Gastroesophageal sphincter (tissue), 4 donors: ENCODE results near the gene TNFAIP3. TPM values are rescaled to one million over a fixed set of nuclear protein-coding genes. Genes with fewer than 3 reads are reported as not detected.

Experiments
- ATAC-seq: fragments of 150-250 bp; one replicate; pipeline ENCODE4 v1.9.1; 2016; ENCODE audit warnings: mild to moderate bottlenecking, moderate library complexity
- H3K27ac ChIP-seq, 4 donors: fragments of 200-600 bp; sonication (generic) in 3 of 4; 1 replicate in 3 of 4; 2 replicates in 1 of 4; pipeline ENCODE4 v1.5.1; 2016 to 2019
- H3K27me3 ChIP-seq: fragments of 200-600 bp; sonication (generic); one replicate; pipeline ENCODE4 v1.5.1; 2019
- H3K36me3 ChIP-seq, 2 donors: fragments of 200-600 bp; sonication (generic); one replicate each; pipeline ENCODE4 v1.5.1; 2019; ENCODE audit warnings: control low read depth in 1 of 2
- H3K4me1 ChIP-seq, 3 donors: fragments of 200-600 bp; sonication (generic); 1 replicate in 2 of 3; 2 replicates in 1 of 3; pipeline ENCODE4 v1.5.1; 2016 to 2019; ENCODE audit warnings: control low read depth in 2 of 3
- H3K4me3 ChIP-seq, 2 donors: fragments of 200-600 bp; sonication (generic); one replicate each; pipeline ENCODE4 v1.5.1; 2019; ENCODE audit warnings: mild to moderate bottlenecking in 1 of 2, moderate library complexity in 1 of 2
- H3K9me3 ChIP-seq, 3 donors: fragments of 200-600 bp; sonication (generic); one replicate each; pipeline ENCODE4 v1.5.1; 2017 to 2019; ENCODE audit warnings: control low read depth in 2 of 3
- EP300 ChIP-seq: sonication (generic); formaldehyde crosslinking; IDR thresholded peaks from one replicate; pipeline ENCODE4 v1.6.1; 2017; ENCODE audit warnings: antibody characterized with exemption, mild to moderate bottlenecking
- POLR2A ChIP-seq, 2 donors: fragments of 450-650 bp; IDR thresholded peaks; one replicate each; pipeline ENCODE4 v1.6.1; 2017; ENCODE audit warnings: antibody characterized with exemption in 2 of 2, mild to moderate bottlenecking in 2 of 2, moderate library complexity in 1 of 2
- POLR2AphosphoS5 ChIP-seq: sonication (generic); formaldehyde crosslinking; IDR thresholded peaks from one replicate; pipeline ENCODE4 v1.6.1; 2017; ENCODE audit warnings: antibody characterized with exemption
- WGBS, 2 donors: methylation state at CpG; one replicate each; pipeline ENCODE4 v1.1.5; 2018; ENCODE audit warnings: low coverage in 1 of 2; 5-methylcytosine and 5-hydroxymethylcytosine counted together
- total RNA-seq, 4 donors: library from RNA; depleted of rRNA; stranded (reverse); fragments of >200 nt; gene quantifications; one replicate each; pipeline ENCODE4 v1.1.0, GENCODE V29; 2016
- TF ChIP-seq, protein P1 (sequence below), 4 experiments: fragments of 200-600 bp in 2 of 4; fragments of 450-650 bp in 2 of 4; sonication (generic) in 1 of 4; IDR thresholded peaks; one replicate each; pipeline ENCODE4 v1.5.1; 2017 to 2019; ENCODE audit warnings: antibody characterized with exemption in 4 of 4, mild to moderate bottlenecking in 2 of 4, moderate library complexity in 2 of 4

TNFAIP3 gene
- total RNA-seq, 4 donors from 2014 or later = 11.2 to 40.7 (median 18.3) TPM

- no peak for TF ChIP-seq EP300
- TF ChIP-seq POLR2AphosphoS5 = no peak
- no peak for TF ChIP-seq POLR2A (IDR thresholded peaks at IDR 0.05)
- TF ChIP-seq, protein P1, sequence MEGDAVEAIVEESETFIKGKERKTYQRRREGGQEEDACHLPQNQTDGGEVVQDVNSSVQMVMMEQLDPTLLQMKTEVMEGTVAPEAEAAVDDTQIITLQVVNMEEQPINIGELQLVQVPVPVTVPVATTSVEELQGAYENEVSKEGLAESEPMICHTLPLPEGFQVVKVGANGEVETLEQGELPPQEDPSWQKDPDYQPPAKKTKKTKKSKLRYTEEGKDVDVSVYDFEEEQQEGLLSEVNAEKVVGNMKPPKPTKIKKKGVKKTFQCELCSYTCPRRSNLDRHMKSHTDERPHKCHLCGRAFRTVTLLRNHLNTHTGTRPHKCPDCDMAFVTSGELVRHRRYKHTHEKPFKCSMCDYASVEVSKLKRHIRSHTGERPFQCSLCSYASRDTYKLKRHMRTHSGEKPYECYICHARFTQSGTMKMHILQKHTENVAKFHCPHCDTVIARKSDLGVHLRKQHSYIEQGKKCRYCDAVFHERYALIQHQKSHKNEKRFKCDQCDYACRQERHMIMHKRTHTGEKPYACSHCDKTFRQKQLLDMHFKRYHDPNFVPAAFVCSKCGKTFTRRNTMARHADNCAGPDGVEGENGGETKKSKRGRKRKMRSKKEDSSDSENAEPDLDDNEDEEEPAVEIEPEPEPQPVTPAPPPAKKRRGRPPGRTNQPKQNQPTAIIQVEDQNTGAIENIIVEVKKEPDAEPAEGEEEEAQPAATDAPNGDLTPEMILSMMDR (IDR thresholded peaks at IDR 0.05) = no peak
- no peaks in the 10 kb centered on the region for H3K27me3 ChIP-seq
- no peak overlapping the region for H3K4me3 ChIP-seq
- no peak for ATAC-seq
- no peaks in the 10 kb centered on the region for H3K9me3 ChIP-seq
- WGBS, 2 donors = 72 to 77% methylated on average over 3 to 4 of the region's 4 CpGs
- H3K36me3 ChIP-seq = no peaks in the 10 kb centered on the region
- peaks cover 2 to 46% (median 6%) of the 10 kb centered on the region in 3 donors for H3K4me1 ChIP-seq
- H3K27ac ChIP-seq = peak overlapping the region in 3 of 4 donors; percentile 86 to 95 (median 91)
Observed at GRCh38 chr6:137864812-137865508, 2.1 kb upstream of the TNFAIP3 start.

- Histone ChIP-seq H3K4me3 (peak overlapping the region; percentile 36 to 91), H3K27ac (peak overlapping the region; percentile 29 to 95 (median 88)), H3K9me3 (no peaks in the 10 kb centered on the region), H3K27me3 (no peaks in the 10 kb centered on the region), H3K4me1 (peaks cover 2 to 60% (median 10%) of the 10 kb centered on the region in 3 donors), H3K36me3 (no peaks in the 10 kb centered on the region)
- 0 to 14% methylated on average over 1 to 6 of the region's 25 CpGs for WGBS, 2 donors
- ATAC-seq = peak; percentile 44
- TF ChIP-seq EP300 = no peak
- TF ChIP-seq POLR2A (IDR thresholded peaks at IDR 0.05) = no peak
- TF ChIP-seq, protein P1 (IDR thresholded peaks at IDR 0.05) = no peak
- no peak for TF ChIP-seq POLR2AphosphoS5
Observed at GRCh38 chr6:137866200-137866913, 702 bp upstream of the TNFAIP3 start.

DNA sequence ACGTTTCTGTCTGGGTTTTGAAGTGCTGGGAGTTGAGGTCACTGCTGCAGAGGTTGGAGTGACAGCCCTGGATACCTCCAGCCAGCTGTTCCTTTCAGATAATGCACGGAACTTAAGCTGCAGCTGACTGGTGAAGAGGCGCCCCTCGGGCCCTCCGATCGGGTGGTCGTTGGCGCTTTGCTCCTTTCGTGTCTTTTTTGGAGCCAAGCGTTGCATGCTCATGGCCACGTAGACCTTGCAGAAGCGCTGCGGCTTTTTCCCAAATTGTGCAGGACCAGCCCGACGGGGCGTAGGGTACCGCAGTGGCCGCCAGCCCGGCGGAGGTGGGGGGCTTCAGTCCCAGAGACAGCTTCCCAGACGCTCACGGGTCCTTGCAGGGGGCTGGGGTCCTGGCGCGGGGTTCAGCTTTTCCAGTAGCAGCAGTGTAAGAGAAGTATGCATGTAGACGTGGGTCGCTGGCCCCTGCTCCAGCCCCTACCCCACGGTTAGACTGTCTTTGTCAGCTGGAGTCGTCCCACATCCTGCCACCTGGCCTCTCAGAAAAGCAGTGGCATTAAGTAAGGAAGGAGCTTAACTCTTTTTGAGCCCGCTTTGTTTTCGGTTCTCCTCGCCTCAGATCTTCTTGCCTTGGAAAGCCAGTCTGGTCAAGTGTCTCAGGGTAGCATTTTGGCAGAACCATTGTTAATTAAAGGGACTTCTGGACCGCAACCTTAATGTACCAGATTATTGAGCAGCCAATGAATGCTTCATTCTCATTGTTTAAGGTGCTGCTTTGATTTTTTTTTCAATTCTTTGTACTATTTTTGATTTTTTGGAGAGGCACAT, 838 bp downstream of the TNFAIP3 start:
- peaks cover 0 to 9% of the 10 kb centered on the region in 2 donors for H3K36me3 ChIP-seq
- no peak for ATAC-seq
- H3K4me1 ChIP-seq = peaks cover 9 to 62% (median 16%) of the 10 kb centered on the region in 3 donors
- H3K27me3 ChIP-seq = no peaks in the 10 kb centered on the region
- 11 to 19% methylated on average over 2 to 3 of the region's 32 CpGs for WGBS, 2 donors
- peak overlapping the region; percentile 78 to 91 for H3K4me3 ChIP-seq
- H3K9me3 ChIP-seq = no peaks in the 10 kb centered on the region
- peak overlapping the region; percentile 59 to 95 (median 92) for H3K27ac ChIP-seq
- TF ChIP-seq, protein P1 (IDR thresholded peaks at IDR 0.05) = no peak
- TF ChIP-seq POLR2A (IDR thresholded peaks at IDR 0.05) (no peak), POLR2AphosphoS5 (no peak), EP300 (no peak)

DNA sequence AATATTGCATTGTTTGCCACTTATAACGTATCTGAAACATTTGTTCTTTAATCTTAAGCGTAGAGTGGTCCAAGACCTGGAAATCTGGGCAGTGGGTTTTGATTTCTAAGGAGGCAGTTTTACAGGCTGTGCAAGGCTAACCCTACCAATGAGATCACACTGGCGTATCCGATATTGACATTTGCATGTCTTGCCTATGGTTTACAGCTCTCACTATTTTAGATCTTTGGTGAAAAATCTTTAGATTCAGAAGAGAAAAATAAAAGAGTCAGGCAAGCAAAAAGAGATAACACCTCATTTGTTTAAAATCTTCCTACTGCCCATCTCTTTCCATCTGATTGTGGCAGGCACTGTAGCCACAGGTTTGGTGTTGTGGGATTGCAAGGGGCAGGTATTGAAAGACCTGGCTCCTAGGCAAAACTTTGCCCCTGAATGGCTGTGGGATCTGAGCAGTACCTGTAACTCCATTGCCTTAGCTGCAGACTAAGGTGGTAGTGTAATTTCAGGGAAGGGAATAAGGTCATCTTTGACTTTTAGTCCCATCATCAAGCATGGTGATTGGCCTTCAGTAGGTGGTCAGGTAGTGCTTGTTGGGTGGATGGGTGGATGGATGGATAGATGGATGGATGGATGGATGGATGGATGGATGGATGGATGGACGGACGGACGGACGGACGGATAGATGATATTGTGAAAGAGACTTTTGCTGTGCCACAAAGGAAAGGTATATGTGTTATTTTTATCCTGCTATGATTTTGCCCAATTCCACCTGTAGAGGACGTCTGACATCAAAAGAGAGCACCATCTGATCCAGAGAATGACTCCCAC, 1.9 kb downstream of the TNFAIP3 start:
- Histone ChIP-seq H3K9me3 (no peaks in the 10 kb centered on the region), H3K4me1 (peaks cover 9 to 64% (median 21%) of the 10 kb centered on the region in 3 donors), H3K27ac (peak overlapping the region in 2 of 4 donors; percentile 2 to 95), H3K36me3 (peaks cover 0 to 10% of the 10 kb centered on the region in 2 donors), H3K4me3 (peak overlapping the region; percentile 78 to 91), H3K27me3 (no peaks in the 10 kb centered on the region)
- TF ChIP-seq POLR2AphosphoS5 = no peak
- TF ChIP-seq EP300 = no peak
- TF ChIP-seq POLR2A (IDR thresholded peaks at IDR 0.05) = no peak
- TF ChIP-seq, protein P1 (IDR thresholded peaks at IDR 0.05) = no peak
- ATAC-seq = no peak
- WGBS, 2 donors = 55 to 60% methylated on average over 9 to 10 of the region's 10 CpGs
